NCI-H1417 (cell line): Measurements from ENCODE around the gene SLC5A10.
"Not testable (repeated sequence)": the region's sequence is repeated elsewhere in the genome, so short reads cannot be mapped to it uniquely, and the experiment has no call there.

Experiments used
- DNase-seq, 3 experiments: peaks; one replicate each; lab custom pipeline; 2025; lab: John Stamatoyannopoulos, UW

The SLC5A10 gene

GRCh38 chr17:18947866-18948265 is 4.1 kb upstream of the SLC5A10 start:
- no peak for DNase-seq

DNA sequence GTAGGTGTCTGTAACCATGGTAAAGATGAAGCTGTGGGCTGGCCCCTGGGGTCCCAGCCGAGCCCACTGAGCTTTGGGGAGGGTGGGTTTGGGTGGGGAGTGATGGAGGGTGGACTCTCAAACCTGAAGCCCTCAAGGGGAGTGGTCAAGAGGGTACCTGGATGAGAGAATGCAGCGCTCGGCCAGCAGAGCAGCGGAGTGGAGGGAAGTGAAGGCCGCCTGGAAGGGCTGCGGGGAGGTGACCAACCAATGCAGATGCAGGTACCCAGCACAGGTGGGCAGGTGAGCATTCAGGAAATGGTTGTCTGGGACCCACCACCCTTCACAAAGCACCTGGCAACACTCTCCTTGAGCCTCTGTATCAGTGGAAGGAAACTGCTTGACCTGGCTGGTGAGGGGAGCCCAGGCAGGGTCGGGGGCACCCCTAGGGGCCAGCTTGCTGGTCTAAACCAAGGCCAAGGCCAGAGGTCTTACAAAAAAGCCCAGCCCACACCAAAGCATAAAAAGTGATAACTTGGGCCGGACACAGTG is 3.4 kb upstream of the SLC5A10 start:
- DNase-seq: no peak

- no peak for DNase-seq
Observed at GRCh38 chr17:18949566-18949965, 2.4 kb upstream of the SLC5A10 start.

DNA sequence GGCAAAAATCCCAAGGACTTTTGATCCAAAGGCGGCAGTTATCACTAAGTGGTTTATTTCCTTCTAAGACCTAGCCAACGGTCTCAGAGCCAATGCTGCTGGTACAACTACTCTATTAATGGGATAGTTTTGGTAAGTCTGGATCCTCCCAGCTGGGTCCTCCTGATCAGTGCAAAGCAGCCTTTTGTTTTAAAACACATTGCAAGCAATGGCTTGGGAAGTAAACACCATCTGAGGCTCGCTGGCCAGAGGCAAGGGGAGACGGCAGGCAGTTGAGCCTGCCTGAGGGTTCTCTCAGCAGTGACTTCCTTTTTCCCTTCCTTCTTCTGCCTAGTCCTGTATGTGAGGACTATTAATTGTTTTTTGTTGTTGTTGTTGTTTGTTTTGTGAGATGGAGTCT is 1.6 kb upstream of the SLC5A10 start:
- DNase-seq: no peak

- no peak for DNase-seq
Observed at GRCh38 chr17:18950944-18951905, 740 bp upstream of the SLC5A10 start.

DNA sequence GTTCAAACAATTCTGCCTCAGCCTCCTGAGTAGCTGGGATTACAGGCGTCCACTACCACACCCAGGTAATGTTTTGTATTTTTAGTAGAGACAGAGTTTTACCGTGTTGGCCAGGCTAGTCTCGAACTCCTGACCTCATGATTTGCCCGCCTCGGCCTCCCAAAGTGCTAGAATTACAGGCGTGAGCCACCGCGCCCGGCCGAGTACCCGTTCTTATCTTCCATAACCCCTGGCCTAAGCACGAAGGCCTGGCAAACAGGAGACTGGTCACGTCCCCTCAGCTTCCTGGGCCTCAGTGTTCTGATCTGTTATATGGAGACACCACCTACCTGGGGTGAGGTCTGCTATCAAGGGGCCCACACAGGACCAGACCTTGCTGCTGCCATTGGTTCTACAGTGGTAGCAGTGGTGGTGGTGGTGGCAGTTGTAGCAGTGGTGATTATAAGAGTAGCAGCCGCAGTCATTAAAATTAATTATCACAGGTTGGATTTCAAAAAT is 1.3 kb downstream of the SLC5A10 start:
- DNase-seq: no peak

DNA sequence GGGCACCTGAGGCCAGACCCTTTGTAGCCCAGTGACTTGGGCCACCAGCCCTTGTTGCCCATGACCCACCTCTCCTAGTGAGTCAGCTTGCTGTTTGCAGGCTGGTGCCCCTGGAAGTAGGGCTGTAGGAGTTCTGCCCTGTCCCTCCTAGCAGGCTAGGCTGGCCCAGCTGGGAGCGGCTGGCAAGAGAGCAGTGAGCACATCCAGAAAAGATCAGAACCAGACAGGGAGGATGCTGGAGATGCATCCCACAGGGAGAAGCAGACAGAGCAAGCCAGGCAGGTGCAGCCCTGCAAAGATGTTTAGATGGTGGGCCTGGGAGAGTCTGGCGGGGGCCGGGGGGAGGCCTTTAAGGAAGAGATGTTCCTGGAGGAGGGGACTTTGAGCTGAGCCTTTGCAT is 2.4 kb downstream of the SLC5A10 start:
- DNase-seq: no peak

DNA sequence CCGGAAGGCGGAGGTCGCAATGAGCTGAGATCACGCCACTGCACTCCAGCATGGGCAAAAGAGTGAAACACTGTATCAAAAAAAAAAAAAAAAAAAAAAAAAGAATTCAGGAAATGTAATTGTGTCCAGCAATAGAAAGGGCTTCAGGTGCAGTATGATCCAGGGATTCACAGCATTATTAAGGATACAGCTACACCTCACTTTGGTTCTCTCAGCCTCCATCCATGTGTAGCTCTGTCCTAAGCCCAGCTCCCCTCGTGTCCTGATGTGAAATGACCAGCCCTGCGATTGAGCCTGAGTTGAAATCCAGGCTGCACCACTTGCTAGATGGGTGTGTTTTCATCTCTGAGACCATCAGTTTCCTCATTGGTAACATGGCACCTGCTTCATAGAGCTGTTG is 3.0 kb downstream of the SLC5A10 start:
- no peak for DNase-seq

DNA sequence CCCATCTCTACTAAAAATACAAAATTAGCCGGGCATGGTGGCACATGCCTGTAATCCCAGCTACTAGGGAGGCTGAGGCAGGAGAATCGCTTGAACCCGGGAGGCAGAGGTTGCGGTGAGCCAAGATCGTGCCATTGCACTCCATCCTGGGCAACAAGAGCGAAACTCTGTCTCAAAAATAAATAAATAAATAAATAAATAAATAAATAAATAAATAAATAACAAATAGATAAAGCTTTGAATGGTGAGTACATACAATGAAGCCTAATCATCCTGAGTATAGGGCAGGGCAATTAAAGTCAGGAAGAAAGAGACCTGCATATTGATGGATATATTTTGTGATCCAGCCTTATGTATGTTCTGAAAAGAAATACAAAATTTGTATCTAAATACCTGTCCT is 4.1 kb downstream of the SLC5A10 start:
- not testable (repeated sequence) for DNase-seq

GRCh38 chr17:18956581-18956980 is 4.6 kb downstream of the SLC5A10 start:
- no peak for DNase-seq

DNA sequence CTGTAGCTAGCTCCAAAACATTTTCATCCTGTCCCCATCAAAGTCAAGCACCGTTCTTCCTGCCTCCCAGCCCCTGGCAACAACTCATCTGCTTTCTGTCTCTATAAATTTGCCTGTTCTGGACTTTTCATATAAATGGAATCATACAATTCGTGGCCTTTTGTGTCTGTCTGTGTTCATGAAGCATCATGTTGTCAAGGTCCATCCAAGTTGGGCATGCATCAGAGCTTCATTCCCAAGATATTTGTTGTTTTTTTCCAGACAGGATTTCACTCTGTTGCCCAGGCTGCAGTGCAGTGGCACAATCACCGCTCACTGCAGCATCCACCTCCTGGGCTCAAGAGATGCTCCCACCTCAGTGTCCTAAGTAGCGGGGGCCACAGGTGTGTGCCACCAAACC is 5.9 kb downstream of the SLC5A10 start:
- DNase-seq: no peak

DNA sequence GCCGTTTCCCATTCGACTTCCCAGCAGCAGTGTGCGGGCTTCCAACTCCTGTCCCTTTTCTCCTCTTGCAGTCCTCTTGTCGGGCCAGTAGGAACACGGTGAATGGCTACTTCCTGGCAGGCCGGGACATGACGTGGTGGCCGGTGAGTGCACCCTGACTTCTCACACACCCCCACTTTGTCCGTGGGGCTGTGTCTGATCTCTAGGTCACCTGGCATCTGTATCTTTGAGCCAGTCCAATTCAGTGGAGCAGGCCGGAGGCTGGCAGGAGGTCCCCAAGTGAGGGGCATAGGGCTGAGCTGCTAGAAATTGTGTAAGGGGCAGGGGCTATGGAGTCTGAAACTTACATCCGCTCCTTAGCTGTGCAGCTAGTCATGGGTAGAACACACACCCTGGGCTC is 6.6 kb downstream of the SLC5A10 start:
- DNase-seq: no peak

DNA sequence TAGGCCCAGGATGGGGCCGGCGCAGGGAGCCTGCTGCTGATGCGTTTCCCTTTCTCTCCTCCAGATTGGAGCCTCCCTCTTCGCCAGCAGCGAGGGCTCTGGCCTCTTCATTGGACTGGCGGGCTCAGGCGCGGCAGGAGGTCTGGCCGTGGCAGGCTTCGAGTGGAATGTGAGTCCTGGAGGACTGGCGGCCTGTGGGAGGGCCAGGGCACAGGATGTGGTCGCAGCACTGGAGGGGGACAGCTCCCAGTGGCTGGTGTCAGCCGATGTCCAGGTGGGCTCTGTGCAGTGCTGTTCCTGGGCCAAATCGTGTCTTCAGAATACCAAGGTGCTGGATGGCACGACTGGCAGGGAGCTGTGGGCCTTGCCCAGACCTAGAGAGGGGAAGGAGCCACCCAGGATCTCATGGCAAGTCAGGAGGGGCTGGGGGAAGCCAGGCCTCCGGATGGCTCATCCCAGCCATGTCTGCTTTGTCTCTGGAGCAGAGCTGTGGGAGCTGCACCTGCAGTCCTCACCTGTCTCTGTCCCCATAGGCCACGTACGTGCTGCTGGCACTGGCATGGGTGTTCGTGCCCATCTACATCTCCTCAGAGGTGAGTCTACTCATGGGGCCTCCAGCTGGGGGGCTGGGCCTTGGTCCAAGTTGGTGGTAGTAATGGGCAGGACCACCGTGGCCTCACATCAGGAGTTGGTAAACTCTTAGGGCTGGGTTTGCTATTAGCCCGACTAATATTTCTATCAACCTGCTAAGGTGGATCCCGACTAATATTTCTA is 7.3 kb downstream of the SLC5A10 start:
- DNase-seq: no peak

DNA sequence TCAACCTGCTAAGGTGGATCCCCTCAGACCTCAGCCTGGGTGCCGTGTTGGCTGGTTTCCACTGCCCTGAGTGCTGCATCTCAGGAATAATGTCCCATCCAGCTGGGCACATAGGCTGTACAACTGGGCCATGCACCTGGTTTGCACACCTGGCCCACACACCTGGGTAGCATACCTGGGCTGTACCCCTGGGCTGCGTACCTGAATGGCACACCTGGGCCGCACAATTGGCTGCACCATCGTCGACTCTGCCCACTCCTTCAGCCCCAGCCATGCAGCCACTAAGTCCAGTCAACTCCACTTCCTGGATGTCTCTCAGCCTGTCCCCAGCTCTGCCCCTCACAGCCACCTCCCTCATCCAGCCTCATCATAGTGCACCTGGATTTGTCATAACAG is 7.9 kb downstream of the SLC5A10 start:
- DNase-seq: no peak

GRCh38 chr17:18960241-18960665 is 8.3 kb downstream of the SLC5A10 start:
- no peak for DNase-seq

GRCh38 chr17:18960803-18961511 is 9.0 kb downstream of the SLC5A10 start:
- DNase-seq: peak; percentile 38 to 64 (median 51)

DNA sequence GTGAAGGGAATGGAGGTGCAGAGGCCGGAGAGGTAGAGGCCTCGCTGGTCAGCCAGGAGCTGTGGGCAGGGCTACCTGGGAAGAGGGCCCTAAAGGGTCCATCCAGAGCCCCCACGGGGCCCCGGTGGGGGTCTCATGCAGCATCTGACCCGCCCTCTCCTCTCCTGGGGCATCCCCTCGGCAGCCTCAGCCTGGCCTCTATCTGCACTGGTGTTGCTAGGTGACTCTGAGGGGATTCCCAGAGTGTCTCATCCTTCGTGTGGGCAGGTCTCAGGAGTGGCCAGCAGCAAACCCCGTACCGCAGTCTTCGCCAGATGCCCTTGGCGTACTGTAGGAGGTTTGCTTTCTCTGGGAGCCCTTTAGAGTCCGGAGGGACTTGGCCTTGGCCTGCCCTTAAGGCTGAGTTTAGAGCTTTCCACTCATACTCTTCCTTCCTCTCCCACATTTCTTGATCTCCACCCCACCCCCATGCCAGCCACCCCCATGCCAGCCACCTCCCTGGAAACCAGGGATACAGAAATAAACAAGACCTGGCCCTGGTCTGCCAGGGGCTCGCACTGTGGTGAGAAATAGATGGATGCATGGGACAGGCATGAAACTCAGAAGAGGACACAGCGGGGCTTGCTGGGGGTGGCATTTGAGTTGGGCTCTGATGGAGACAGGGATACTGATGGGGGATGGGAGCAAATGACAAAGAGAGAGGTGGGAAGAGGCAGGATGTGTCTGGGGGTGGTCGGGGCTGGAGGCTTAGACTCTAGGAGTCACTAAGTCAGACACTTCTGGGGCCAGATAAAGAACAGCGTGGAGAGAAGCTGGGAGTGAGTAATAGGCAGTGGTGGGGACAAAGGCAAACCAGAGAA is 9.9 kb downstream of the SLC5A10 start:
- DNase-seq: no peak

- DNase-seq: no peak
Observed at GRCh38 chr17:18962494-18962815, 10.5 kb downstream of the SLC5A10 start.

- DNase-seq: no peak
Observed at GRCh38 chr17:18963126-18964017, 11.4 kb downstream of the SLC5A10 start.

GRCh38 chr17:18964018-18964351 is 12.0 kb downstream of the SLC5A10 start:
- no peak for DNase-seq
